ENCODE data around the gene MORC1. TPM values are rescaled to one million over a fixed set of nuclear protein-coding genes. Genes with fewer than 3 reads are reported as not detected.

The MORC1 gene
- total and polyA plus RNA-seq, 9 donors, result 0.05 to 0.52 (median 0.12) TPM; not detected in 4

DNA sequence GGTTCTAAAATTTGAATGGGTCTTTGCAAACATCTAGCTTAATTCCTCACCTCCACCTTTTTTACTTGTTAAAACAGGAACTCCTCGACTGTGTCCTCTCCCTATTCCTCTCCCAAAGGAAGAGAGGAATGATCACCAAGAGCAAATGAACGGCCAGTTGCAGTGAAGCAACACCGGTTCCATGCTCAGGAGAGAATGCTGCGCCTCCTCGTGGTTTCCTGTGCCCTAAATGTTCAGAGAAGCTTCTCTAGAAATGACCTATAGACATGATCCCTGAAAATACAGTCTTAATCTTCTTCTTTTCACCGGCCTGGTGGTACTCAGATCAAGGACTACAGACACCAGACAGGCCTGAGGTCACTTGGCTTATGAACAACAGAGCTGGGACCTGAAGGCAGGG, 99.1 kb downstream of the MORC1 start:
- H3K4me1 ChIP-seq (ENCODE audit: insufficient read depth), result no peaks in the 10 kb centered on the region
- no peak for DNase-seq
- TF ChIP-seq, protein P1, sequence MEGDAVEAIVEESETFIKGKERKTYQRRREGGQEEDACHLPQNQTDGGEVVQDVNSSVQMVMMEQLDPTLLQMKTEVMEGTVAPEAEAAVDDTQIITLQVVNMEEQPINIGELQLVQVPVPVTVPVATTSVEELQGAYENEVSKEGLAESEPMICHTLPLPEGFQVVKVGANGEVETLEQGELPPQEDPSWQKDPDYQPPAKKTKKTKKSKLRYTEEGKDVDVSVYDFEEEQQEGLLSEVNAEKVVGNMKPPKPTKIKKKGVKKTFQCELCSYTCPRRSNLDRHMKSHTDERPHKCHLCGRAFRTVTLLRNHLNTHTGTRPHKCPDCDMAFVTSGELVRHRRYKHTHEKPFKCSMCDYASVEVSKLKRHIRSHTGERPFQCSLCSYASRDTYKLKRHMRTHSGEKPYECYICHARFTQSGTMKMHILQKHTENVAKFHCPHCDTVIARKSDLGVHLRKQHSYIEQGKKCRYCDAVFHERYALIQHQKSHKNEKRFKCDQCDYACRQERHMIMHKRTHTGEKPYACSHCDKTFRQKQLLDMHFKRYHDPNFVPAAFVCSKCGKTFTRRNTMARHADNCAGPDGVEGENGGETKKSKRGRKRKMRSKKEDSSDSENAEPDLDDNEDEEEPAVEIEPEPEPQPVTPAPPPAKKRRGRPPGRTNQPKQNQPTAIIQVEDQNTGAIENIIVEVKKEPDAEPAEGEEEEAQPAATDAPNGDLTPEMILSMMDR (IDR thresholded peaks at IDR 0.05), result no peak
- TF ChIP-seq EP300 (IDR thresholded peaks at IDR 0.05) (no peak), POLR2A (IDR thresholded peaks at IDR 0.05) (no peak)
- 83 to 88% (median 85%) methylated on average over 6 of the region's 6 CpGs for WGBS, 3 donors
- H3K9me3 ChIP-seq, result no peaks in the 10 kb centered on the region
- H3K27me3 ChIP-seq, result no peaks in the 10 kb centered on the region
- no peak overlapping the region for H3K4me3 ChIP-seq
- H3K27ac ChIP-seq, result no peak overlapping the region
- H3K36me3 ChIP-seq, result no peaks in the 10 kb centered on the region
- intact Hi-C loops (cut with DNase I), result no loop called here

DNA sequence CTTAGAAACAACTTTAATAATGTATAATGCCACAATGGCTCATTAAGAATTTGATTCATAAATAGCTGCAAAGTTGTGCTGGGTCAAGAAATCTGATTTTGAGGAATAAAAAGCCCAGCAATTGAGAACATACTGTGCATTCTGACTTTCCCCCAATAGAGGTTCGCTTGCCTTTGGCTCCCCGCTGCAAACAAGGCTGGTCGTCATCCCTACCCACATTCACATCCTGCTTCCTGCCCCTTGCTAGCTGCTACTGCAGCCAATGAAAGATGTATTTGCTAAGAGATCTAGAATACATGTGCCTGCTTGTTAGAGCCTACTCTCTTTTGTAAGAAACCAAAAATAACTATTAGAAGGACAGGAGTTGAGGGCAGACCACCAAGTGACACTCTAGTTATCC, 112.5 kb downstream of the MORC1 start:
- Histone ChIP-seq H3K36me3 (no peaks in the 10 kb centered on the region), H3K4me3 (no peak overlapping the region), H3K9me3 (no peaks in the 10 kb centered on the region), H3K27ac (no peak overlapping the region), H3K4me1 (ENCODE audit: insufficient read depth) (no peaks in the 10 kb centered on the region), H3K27me3 (no peaks in the 10 kb centered on the region)
- intact Hi-C loops (cut with DNase I), result no loop called here
- TF ChIP-seq EP300 (IDR thresholded peaks at IDR 0.05) (no peak), POLR2A (IDR thresholded peaks at IDR 0.05) (no peak)
- TF ChIP-seq, protein P1 (IDR thresholded peaks at IDR 0.05), result no peak
- DNase-seq, result no peak
- 87 to 90% (median 87%) methylated on average over 3 of the region's 3 CpGs for WGBS, 3 donors

- Histone ChIP-seq H3K27me3 (no peaks in the 10 kb centered on the region), H3K4me1 (ENCODE audit: insufficient read depth) (no peaks in the 10 kb centered on the region), H3K4me3 (no peak overlapping the region), H3K36me3 (no peaks in the 10 kb centered on the region), H3K9me3 (no peaks in the 10 kb centered on the region), H3K27ac (no peak overlapping the region)
- no peak for TF ChIP-seq EP300 (IDR thresholded peaks at IDR 0.05)
- no peak for TF ChIP-seq POLR2A (IDR thresholded peaks at IDR 0.05)
- TF ChIP-seq, protein P1 (IDR thresholded peaks at IDR 0.05), result no peak
- DNase-seq, result no peak
- intact Hi-C loops (cut with DNase I), result no loop called here
- 22 to 36% (median 33%) methylated on average over 3 of the region's 3 CpGs for WGBS, 3 donors
Observed at GRCh38 chr3:108998436-108998835, 119.5 kb downstream of the MORC1 start.

DNA sequence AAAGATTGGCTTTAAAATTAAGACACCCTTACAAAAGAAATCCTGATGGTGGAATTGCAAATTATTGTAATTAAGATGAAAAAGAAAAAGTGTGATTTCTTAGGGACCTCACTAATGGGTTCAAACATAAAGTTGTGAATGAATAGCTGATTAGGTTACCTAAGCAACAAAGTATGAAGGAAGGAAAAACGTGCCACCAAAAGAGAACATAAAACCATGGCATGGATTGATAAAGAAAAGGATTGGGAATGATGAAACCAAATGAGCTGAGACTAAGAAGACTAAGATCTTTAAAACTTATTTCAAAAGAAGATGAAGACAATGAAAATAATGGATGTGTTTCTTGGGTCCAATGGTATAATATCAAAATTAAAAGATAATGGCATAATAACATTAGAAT, 132.1 kb downstream of the MORC1 start:
- no peaks in the 10 kb centered on the region for H3K27me3 ChIP-seq
- 4 to 9% (median 5%) methylated on average over 1 of the region's 1 CpG for WGBS, 3 donors
- TF ChIP-seq EP300 (IDR thresholded peaks at IDR 0.05) (no peak), POLR2A (IDR thresholded peaks at IDR 0.05) (no peak)
- TF ChIP-seq, protein P1 (IDR thresholded peaks at IDR 0.05), result no peak
- H3K36me3 ChIP-seq, result no peaks in the 10 kb centered on the region
- H3K9me3 ChIP-seq, result no peaks in the 10 kb centered on the region
- no peaks in the 10 kb centered on the region for H3K4me1 ChIP-seq (ENCODE audit: insufficient read depth)
- no peak for DNase-seq
- no peak overlapping the region for H3K27ac ChIP-seq
- no peak overlapping the region for H3K4me3 ChIP-seq
- intact Hi-C loops (cut with DNase I), result no loop called here

DNA sequence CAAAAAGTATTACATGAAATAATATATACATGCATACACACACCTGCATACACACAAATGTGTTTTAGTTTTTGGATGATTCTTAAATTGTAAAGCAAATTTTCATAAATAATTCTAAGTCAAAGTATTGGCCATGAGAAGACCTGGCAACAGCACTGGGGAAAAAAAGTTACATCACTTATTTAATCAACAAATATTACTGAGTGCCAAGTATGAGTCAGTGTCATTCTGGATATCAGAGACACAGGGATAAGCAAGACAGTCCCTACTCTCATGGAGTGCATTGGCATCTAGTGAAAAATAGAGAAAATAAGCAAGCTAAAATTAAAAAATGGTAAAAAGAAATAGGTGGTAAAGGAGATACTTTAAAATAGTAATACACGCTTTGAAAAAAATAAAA, 134.9 kb downstream of the MORC1 start:
- no peak for DNase-seq
- no peak overlapping the region for H3K4me3 ChIP-seq
- H3K36me3 ChIP-seq, result no peaks in the 10 kb centered on the region
- no peak for TF ChIP-seq EP300 (IDR thresholded peaks at IDR 0.05)
- no peak for TF ChIP-seq POLR2A (IDR thresholded peaks at IDR 0.05)
- TF ChIP-seq, protein P1 (IDR thresholded peaks at IDR 0.05), result no peak
- intact Hi-C loops (cut with DNase I), result no loop called here
- no peak overlapping the region for H3K27ac ChIP-seq
- no peaks in the 10 kb centered on the region for H3K9me3 ChIP-seq
- no peaks in the 10 kb centered on the region for H3K4me1 ChIP-seq (ENCODE audit: insufficient read depth)
- no peaks in the 10 kb centered on the region for H3K27me3 ChIP-seq
- 94 to 95% (median 95%) methylated on average over 1 of the region's 1 CpG for WGBS, 3 donors
